K562 (cell line): ENCODE results near the gene RHEB. TPM values are rescaled to one million over a fixed set of nuclear protein-coding genes. Genes with fewer than 3 reads are reported as not detected.

Experiments
- ATAC-seq: fragments of 200-7000 bp; cut with Tn5 transposase; 3 replicates; pipeline ENCODE4 v1.9.1; 2020; ENCODE audit warnings: moderate library complexity
- BruUV-seq: library from RNA; stranded (reverse); fragments of 400-500 nt; replicated peaks from 2 replicates; lab custom pipeline; 2021; lab: Mats Ljungman, UMichigan
- CTCF ChIA-PET: fragments of 300-600 bp; formaldehyde crosslinking; extraction: SDS; loops from one replicate; lab custom pipeline; 2021; ENCODE audit warnings: low intra/inter-chr PET ratio; lab: Yijun Ruan, JAX
- POLR2A ChIA-PET: fragments of 300-600, 350-650 bp; sonication (Branson Sonifier 250); formaldehyde crosslinking; extraction: SDS; loops from one replicate; lab custom pipeline; 2021; ENCODE audit warnings: antibody characterized with exemption, inconsistent platforms; lab: Yijun Ruan, JAX
- DNase-seq, 4 experiments: peaks; one replicate each; pipeline versions ENCODE4 v3.0.0 to v3.0.0-alpha.2; 2011 to 2018; ENCODE audit warnings: low spot score in 3 of 4, mixed read lengths in 3 of 4; ENCODE audit errors: extremely low read depth in 1 of 4
- FAIRE-seq: peaks from 2 replicates; lab custom pipeline; 2011; peaks lifted over from hg19 to GRCh38; lab: Jason Lieb, UNC
- H2AFZ ChIP-seq: 2 replicates; pipeline ENCODE4 v1.6.0; 2011; ENCODE audit warnings: low read depth, low read length, control low read depth, inconsistent platforms
- H3K27ac ChIP-seq: fragments of 200-600 bp; 3 replicates; pipeline ENCODE4 v1.8.0; 2011; ENCODE audit warnings: low read depth, mild to moderate bottlenecking, control low read depth, inconsistent platforms, low read length, moderate library complexity, mixed read lengths; ENCODE audit errors: extremely low read depth
- H3K27me3 ChIP-seq, 2 experiments: fragments of 300-600 bp in 1 of 2; 2 replicates in 1 of 2; 3 replicates in 1 of 2; pipeline versions ENCODE4 v1.6.0 to v1.8.0; 2011; ENCODE audit warnings: inconsistent platforms in 2 of 2, low read length in 2 of 2, mild to moderate bottlenecking in 1 of 2, mixed read lengths in 1 of 2, moderate library complexity in 1 of 2; ENCODE audit not compliant: control insufficient read depth in 2 of 2, insufficient read depth in 2 of 2
- H3K36me3 ChIP-seq: fragments of 300-600 bp; 3 replicates; pipeline ENCODE4 v1.8.0; 2011; ENCODE audit warnings: mild to moderate bottlenecking, low read length, inconsistent platforms; ENCODE audit not compliant: control insufficient read depth, insufficient read depth
- H3K4me1 ChIP-seq, 2 experiments: fragments of 200-600 bp in 1 of 2; replicated peaks in 1 of 2; 2 replicates in 1 of 2; 3 replicates in 1 of 2; pipeline versions ENCODE4 v1.5.1 to v1.8.0; 2011; ENCODE audit warnings: inconsistent platforms in 2 of 2, low read length in 2 of 2, mild to moderate bottlenecking in 1 of 2, mixed read lengths in 1 of 2, moderate library complexity in 1 of 2; ENCODE audit not compliant: control insufficient read depth in 2 of 2, insufficient read depth in 2 of 2
- H3K4me2 ChIP-seq: 2 replicates; pipeline ENCODE4 v1.6.1; 2011; ENCODE audit warnings: low read length, control low read depth, inconsistent platforms, mixed read lengths; ENCODE audit not compliant: insufficient read depth
- H3K4me3 ChIP-seq: fragments of 200-600 bp; sonication (generic), shearing (Covaris generic); 2 replicates; pipeline ENCODE4 v1.5.1; 2016; ENCODE audit warnings: control low read depth, inconsistent platforms
- H3K79me2 ChIP-seq: fragments of 200-600 bp; 3 replicates; pipeline ENCODE4 v1.8.0; 2011; ENCODE audit warnings: low read length, inconsistent platforms; ENCODE audit not compliant: control insufficient read depth, insufficient read depth
- H3K9ac ChIP-seq, 2 experiments: 2 replicates each; pipeline versions ENCODE4 v1.6.0 to v1.6.1; 2011; ENCODE audit warnings: low read depth in 2 of 2, low read length in 2 of 2, control low read depth in 1 of 2, inconsistent platforms in 1 of 2, mild to moderate bottlenecking in 1 of 2, mixed read lengths in 1 of 2; ENCODE audit not compliant: insufficient read depth in 1 of 2
- H3K9me1 ChIP-seq: one replicate; pipeline ENCODE4 v1.6.0; 2011; ENCODE audit warnings: inconsistent platforms, mild to moderate bottlenecking, low read length, moderate library complexity; ENCODE audit not compliant: control insufficient read depth, insufficient read depth
- H3K9me3 ChIP-seq: replicated peaks from 2 replicates; pipeline ENCODE4 v1.5.1; 2011; ENCODE audit warnings: low read depth, low read length, inconsistent platforms; ENCODE audit not compliant: control insufficient read depth, insufficient read depth
- H4K20me1 ChIP-seq: replicated peaks from 2 replicates; pipeline ENCODE4 v1.6.1; 2011; ENCODE audit warnings: low read length, inconsistent platforms, mixed read lengths; ENCODE audit not compliant: control insufficient read depth, insufficient read depth
- ARHGAP35 ChIP-seq: fragments of 450-650 bp; IDR thresholded peaks from 2 replicates; pipeline ENCODE4 v1.6.1; 2018; ENCODE audit not compliant: partially characterized antibody
- C11orf30 ChIP-seq: fragments of 450-650 bp; IDR thresholded peaks from 2 replicates; pipeline ENCODE4 v1.6.1; 2016; ENCODE audit warnings: low read depth, mild to moderate bottlenecking
- CBFB ChIP-seq: sonication (generic); formaldehyde crosslinking; IDR thresholded peaks from 2 replicates; pipeline ENCODE4 v1.4.0; 2020; ENCODE audit warnings: mild to moderate bottlenecking, missing genetic modification reagents
- JUND ChIP-seq, 2 experiments: IDR thresholded peaks; 2 replicates in 1 of 2; 3 replicates in 1 of 2; pipeline ENCODE4 v1.6.1; 2011; ENCODE audit warnings: borderline replicate concordance in 2 of 2, low read depth in 2 of 2, low read length in 2 of 2, improper control_type of control experiment in 1 of 2, missing biosample characterization in 1 of 2, missing genetic modification characterization in 1 of 2, missing genetic modification reagents in 1 of 2
- MAFF ChIP-seq: IDR thresholded peaks from 2 replicates; pipeline ENCODE4 v1.6.1; 2012; ENCODE audit warnings: low read length, improper control_type of control experiment
- ZBTB33 ChIP-seq: sonication (generic); formaldehyde crosslinking; IDR thresholded peaks from 2 replicates; pipeline ENCODE4 v1.8.1; 2023; ENCODE audit warnings: mild to moderate bottlenecking, missing genetic modification reagents
- WGBS: fragments of 100-300 bp; shearing (Covaris generic); methylation state at CpG from one replicate; pipeline ENCODE4 v1.1.6; 2016; ENCODE audit warnings: low coverage, mixed read lengths; ENCODE audit not compliant: insufficient coverage; ENCODE audit errors: missing lambda C conversion rate; 5-methylcytosine and 5-hydroxymethylcytosine counted together
- in situ Hi-C: fragments of 300-500 bp; cut with MboI; formaldehyde crosslinking; loops from 4 replicates; pipeline ENCODE4 v1.15.0; 2018; ENCODE audit warnings: inconsistent platforms, mixed read lengths
- intact Hi-C: fragments of 100-400 bp; cut with micrococcal nuclease; formaldehyde crosslinking; loops from 2 replicates; pipeline ENCODE4 v1.14.2; 2022
- polyA plus RNA-seq, 8 experiments: library from polyadenylated mRNA; depleted of rRNA in 4 of 8; stranded (reverse) in 5 of 8; unstranded in 3 of 8; fragments of >200 nt; fragmentation: Nextera tagmentation in 2 of 8; fragmentation: Illumina TruSeq in 1 of 8; extraction: Ambion mirVana in 2 of 8; extraction: Trizol in 1 of 8; gene quantifications; 2 replicates each; pipeline versions ENCODE4 v1.2.1 to v1.2.3, GENCODE V29; 2011 to 2014; ENCODE audit warnings: inconsistent platforms in 1 of 8, missing spikeins in 1 of 8
- total RNA-seq, 7 experiments: library from RNA; depleted of rRNA in 6 of 7; stranded (reverse); fragments of >200 nt in 6 of 7; fragmentation: Illumina TruSeq in 2 of 7; extraction: Trizol in 2 of 7; gene quantifications; 2 replicates each; pipeline versions ENCODE4 v1.2.1 to v1.2.3, GENCODE V29; 2011 to 2021; ENCODE audit warnings: low replicate concordance in 1 of 7
- TF ChIP-seq, protein P1 (sequence below), 2 experiments: fragments of 450-650 bp in 1 of 2; sonication (generic) in 1 of 2; formaldehyde crosslinking in 1 of 2; IDR thresholded peaks in 1 of 2; conservative IDR thresholded peaks in 1 of 2; 2 replicates each; pipeline versions ENCODE4 v1.6.1 to v1.8.1; 2016 to 2023; ENCODE audit warnings: mild to moderate bottlenecking in 2 of 2, moderate library complexity in 2 of 2, inconsistent platforms in 1 of 2, missing genetic modification reagents in 1 of 2

RHEB gene
- total and polyA plus RNA-seq, 9 of the 15 experiments (the other 6 are each of a cell fraction or from before 2014, with no cell fraction given) = 28.5 to 249 (median 182) TPM

GRCh38 chr7:151494298-151495284 is 25.1 kb downstream of the RHEB start (continued):
- TF ChIP-seq C11orf30 (peak; percentile 91), JUND (IDR thresholded peaks at IDR 0.05; ENCODE audit: borderline replicate concordance, low read depth, low read length) (0 out of 2 replicates have a peak, but pooled peaks have one; percentile 6), JUND (tag; IDR thresholded peaks at IDR 0.05; ENCODE audit: borderline replicate concordance, low read depth, low read length) (no peak), MAFF (peak; percentile 91)

GRCh38 chr7:151493083-151493482 is 26.6 kb downstream of the RHEB start:
- no peak for TF ChIP-seq CBFB
- no peak for TF ChIP-seq ARHGAP35
- TF ChIP-seq, protein P1, sequence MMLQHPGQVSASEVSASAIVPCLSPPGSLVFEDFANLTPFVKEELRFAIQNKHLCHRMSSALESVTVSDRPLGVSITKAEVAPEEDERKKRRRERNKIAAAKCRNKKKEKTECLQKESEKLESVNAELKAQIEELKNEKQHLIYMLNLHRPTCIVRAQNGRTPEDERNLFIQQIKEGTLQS (IDR thresholded peaks at IDR 0.05) = peak; percentile 60; the same call in 1 of the 2 replicates
- TF ChIP-seq, protein P1 (CRISPR knock-in tag; conservative IDR thresholded peaks at IDR 0.05) = no peak
- 0 out of 2 replicates have a peak, but pooled peaks have one; percentile 47 for TF ChIP-seq ZBTB33
- CTCF ChIA-PET = no interaction called here
- Histone ChIP-seq H3K79me2 (peaks cover 88% of the 10 kb centered on the region), H4K20me1 (peaks cover 32% of the 10 kb centered on the region), H3K9me3 (no peaks in the 10 kb centered on the region), H3K9ac (no peak overlapping the region), H3K9me1 (peaks cover 10% of the 10 kb centered on the region), H3K4me2 (no peak overlapping the region), H3K4me1 (peaks cover 14 to 15% of the 10 kb centered on the region in 2 experiments; a peak in 4 of 5 replicates), H3K36me3 (peaks cover 49% of the 10 kb centered on the region), H3K27ac (no peak overlapping the region), H3K4me3 (no peak overlapping the region), H2AFZ (no peak overlapping the region), H3K27me3 (no peaks in the 10 kb centered on the region)
- ATAC-seq = no peak
- no peak for FAIRE-seq
- intact Hi-C loops = no loop called here
- no TSS peak for BruUV-seq
- DNase-seq = peak in 2 of 4 experiments; percentile 59 to 60
- in situ Hi-C loops = no loop called here
- POLR2A ChIA-PET = interaction anchor here (0.5 to 0.6 kb wide), 2 partner anchors 28 to 223 kb away, joined by 3 read pairs; no protein-coding TSS in a partner anchor
- WGBS = 93% methylated on average over 8 of the region's 8 CpGs
